HCEC 1CT (cell line): ENCODE measurements around the gene NEU4.
"Not testable (repeated sequence)": the region's sequence is repeated elsewhere in the genome, so short reads cannot be mapped to it uniquely, and the experiment has no call there.

Experiments
- DNase-seq: peaks from one replicate; pipeline ENCODE4 v3.0.0-alpha.2; 2017

The NEU4 gene

GRCh38 chr2:241814643-241815476 is 5.9 kb downstream of the NEU4 start:
- DNase-seq, result no peak

GRCh38 chr2:241815477-241816430 is 6.8 kb downstream of the NEU4 start:
- no peak for DNase-seq

GRCh38 chr2:241816431-241817121 is 7.6 kb downstream of the NEU4 start:
- no peak for DNase-seq

GRCh38 chr2:241817126-241817820 is 8.3 kb downstream of the NEU4 start:
- no peak for DNase-seq

- DNase-seq, result not testable (repeated sequence)
These were observed 8.8 kb downstream of the NEU4 start for GRCh38 chr2:241817821-241818215.

- no peak for DNase-seq
These were observed 9.4 kb downstream of the NEU4 start for GRCh38 chr2:241818229-241818942.

- DNase-seq, result no peak
These were observed 9.9 kb downstream of the NEU4 start for GRCh38 chr2:241818943-241819270.

- not testable (repeated sequence) for DNase-seq
These were observed 11.1 kb downstream of the NEU4 start for GRCh38 chr2:241819947-241820624.

GRCh38 chr2:241820625-241821384 is 11.8 kb downstream of the NEU4 start:
- no peak for DNase-seq

- DNase-seq, result no peak
These were observed 12.7 kb downstream of the NEU4 start for GRCh38 chr2:241821460-241822263.

- DNase-seq, result no peak
These were observed 13.3 kb downstream of the NEU4 start for GRCh38 chr2:241822264-241822623.

- not testable (repeated sequence) for DNase-seq
These were observed 14.8 kb downstream of the NEU4 start for GRCh38 chr2:241823531-241824437.

- no peak for DNase-seq
These were observed 18.4 kb downstream of the NEU4 start for GRCh38 chr2:241827394-241827793.

- DNase-seq, result no peak
These were observed 24.2 kb downstream of the NEU4 start for GRCh38 chr2:241833101-241833663.

GRCh38 chr2:241833756-241834526 is 24.9 kb downstream of the NEU4 start:
- not testable (repeated sequence) for DNase-seq

GRCh38 chr2:241834527-241835210 is 25.7 kb downstream of the NEU4 start:
- DNase-seq, result no peak

- DNase-seq, result no peak
These were observed 26.6 kb downstream of the NEU4 start for GRCh38 chr2:241835611-241836010.
